ENCODE data around the gene NOP14. TPM values are rescaled to one million over a fixed set of nuclear protein-coding genes. Genes with fewer than 3 reads are reported as not detected.

The NOP14 gene
- total and polyA plus RNA-seq, 2 donors (not counting 3 experiments of a cell fraction or from before 2014, with no cell fraction given), result 9.5 to 45.2 TPM

GRCh38 chr4:2977211-2978088, 14.2 kb upstream of the NOP14 start:
- intact Hi-C loops (cut with micrococcal nuclease), result loop anchor here (2.0 kb wide), 1 partner anchor 59 kb away; no protein-coding TSS in a partner anchor
- H2AFZ ChIP-seq (ENCODE audit: low read depth, low read length), result no peak overlapping the region
- no peaks in the 10 kb centered on the region for H3K9me3 ChIP-seq (replicated peaks; ENCODE audit: control insufficient read depth, insufficient read depth, low read length)
- no TSS peak for BruUV-seq (replicated peaks)
- TF ChIP-seq FOS (IDR thresholded peaks at IDR 0.05; ENCODE audit: borderline replicate concordance, insufficient read depth, low read length), result peak; percentile 21
- no peak for TF ChIP-seq POLR2A (IDR thresholded peaks at IDR 0.05; ENCODE audit: low read depth, low read length)
- DNase-seq (ENCODE audit: low read depth, low spot score), result no peak
- H3K4me3 ChIP-seq (replicated peaks in 1 of 3; ENCODE audit: insufficient read depth in 1 of 3, low read depth in 1 of 3, low read length in 3 of 3), result no peak overlapping the region
- H3K36me3 ChIP-seq (ENCODE audit: control insufficient read depth in 2 of 2, extremely low read depth in 1 of 2, insufficient read depth in 2 of 2, low read length in 2 of 2), result no peaks in the 10 kb centered on the region
- dilution Hi-C loops (cut with MboI; ENCODE audit: extremely low pct_ligation_motif_present, low sequenced_read_pairs), result no loop called here
- CTCF ChIA-PET, result interaction anchor here (0.8 to 5.4 kb wide), 13 partner anchors 12 to 965 kb away, joined by 3 to 35 read pairs (median 4); partner anchors contain the start of genes GRK4 and NOP14
- no peaks in the 10 kb centered on the region for H3K79me2 ChIP-seq (ENCODE audit: control insufficient read depth, insufficient read depth, low read length)
- no peak overlapping the region for H3K9ac ChIP-seq (replicated peaks; ENCODE audit: extremely low read depth, insufficient read depth, low read length)
- no peak overlapping the region for H3K27ac ChIP-seq (ENCODE audit: insufficient read depth, low read depth, low read length)
- H3K27me3 ChIP-seq (ENCODE audit: control insufficient read depth in 2 of 2, insufficient read depth in 2 of 2, low read length in 2 of 2), result peaks cover 0 to 3% of the 10 kb centered on the region in 2 experiments
- H3K4me2 ChIP-seq (ENCODE audit: insufficient read depth, low read length), result no peak overlapping the region
- no peaks in the 10 kb centered on the region for H4K20me1 ChIP-seq (replicated peaks; ENCODE audit: control insufficient read depth, extremely low read depth, insufficient read depth, low read length)
- FAIRE-seq, result peak; percentile 26
- no peaks in the 10 kb centered on the region for H3K9me1 ChIP-seq (replicated peaks; ENCODE audit: control insufficient read depth, extremely low read depth, insufficient read depth, low read length)
- no peaks in the 10 kb centered on the region for H3K4me1 ChIP-seq (ENCODE audit: control insufficient read depth, extremely low read depth, insufficient read depth, low read length)
- POLR2A ChIA-PET, result no interaction called here

DNA sequence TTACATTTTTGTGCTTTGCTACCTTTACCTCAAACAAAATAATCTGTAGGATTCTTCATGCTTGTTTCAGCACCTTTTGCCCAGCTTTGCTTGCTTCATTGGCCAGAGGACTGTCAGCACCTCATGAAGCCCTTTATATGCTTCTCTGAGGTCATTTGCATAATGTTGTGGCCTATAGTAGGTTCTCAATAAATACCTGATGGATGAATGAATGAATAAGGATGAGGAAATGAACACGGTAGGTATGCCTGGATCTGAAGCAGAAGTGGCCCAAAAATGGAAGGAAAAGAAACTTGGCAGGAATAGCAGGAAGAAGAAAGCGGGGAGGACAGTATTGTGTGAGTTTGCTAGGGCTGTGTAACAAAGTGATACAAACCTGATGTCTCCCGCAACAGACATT, 8.1 kb upstream of the NOP14 start:
- FAIRE-seq (no peak), DNase-seq (ENCODE audit: low read depth, low spot score) (no peak)
- Histone ChIP-seq H2AFZ (ENCODE audit: low read depth, low read length) (no peak overlapping the region), H3K9me1 (replicated peaks; ENCODE audit: control insufficient read depth, extremely low read depth, insufficient read depth, low read length) (no peaks in the 10 kb centered on the region), H4K20me1 (replicated peaks; ENCODE audit: control insufficient read depth, extremely low read depth, insufficient read depth, low read length) (no peaks in the 10 kb centered on the region), H3K79me2 (ENCODE audit: control insufficient read depth, insufficient read depth, low read length) (no peaks in the 10 kb centered on the region), H3K4me2 (ENCODE audit: insufficient read depth, low read length) (no peak overlapping the region), H3K9ac (replicated peaks; ENCODE audit: extremely low read depth, insufficient read depth, low read length) (no peak overlapping the region), H3K27me3 (ENCODE audit: control insufficient read depth in 2 of 2, insufficient read depth in 2 of 2, low read length in 2 of 2) (no peaks in the 10 kb centered on the region), H3K27ac (ENCODE audit: insufficient read depth, low read depth, low read length) (no peak overlapping the region), H3K36me3 (ENCODE audit: control insufficient read depth in 2 of 2, extremely low read depth in 1 of 2, insufficient read depth in 2 of 2, low read length in 2 of 2) (no peaks in the 10 kb centered on the region), H3K9me3 (replicated peaks; ENCODE audit: control insufficient read depth, insufficient read depth, low read length) (no peaks in the 10 kb centered on the region), H3K4me1 (ENCODE audit: control insufficient read depth, extremely low read depth, insufficient read depth, low read length) (peaks cover 7% of the 10 kb centered on the region), H3K4me3 (replicated peaks in 1 of 3; ENCODE audit: insufficient read depth in 1 of 3, low read depth in 1 of 3, low read length in 3 of 3) (no peak overlapping the region)
- no TSS peak for BruUV-seq (replicated peaks)
- dilution Hi-C loops (cut with MboI; ENCODE audit: extremely low pct_ligation_motif_present, low sequenced_read_pairs), result no loop called here
- intact Hi-C loops (cut with micrococcal nuclease), result no loop called here
- POLR2A ChIA-PET, result no interaction called here
- CTCF ChIA-PET, result interaction anchor here (1.3 kb wide), 1 partner anchor 10 kb away, joined by 3 read pairs; no protein-coding TSS in a partner anchor
- TF ChIP-seq GATA2 (IDR thresholded peaks at IDR 0.05; ENCODE audit: insufficient read depth, insufficient read length, low read depth, low read length) (no peak), FOS (IDR thresholded peaks at IDR 0.05; ENCODE audit: borderline replicate concordance, insufficient read depth, low read length) (no peak), EZH2 (IDR thresholded peaks at IDR 0.05; ENCODE audit: borderline replicate concordance, low read depth, low read length, severe bottlenecking) (no peak)
- TF ChIP-seq, protein P1, sequence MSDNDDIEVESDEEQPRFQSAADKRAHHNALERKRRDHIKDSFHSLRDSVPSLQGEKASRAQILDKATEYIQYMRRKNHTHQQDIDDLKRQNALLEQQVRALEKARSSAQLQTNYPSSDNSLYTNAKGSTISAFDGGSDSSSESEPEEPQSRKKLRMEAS (IDR thresholded peaks at IDR 0.05; ENCODE audit: insufficient read depth, insufficient read length), result no peak

Measured in endothelial cell of umbilical vein (primary cell).